ENCODE results near the gene MPP2.
A peak's percentile ranks its signal among the peaks of the same experiment; 100 is the strongest.

The MPP2 gene

GRCh38 chr17:43841282-43841681, 66.1 kb downstream of the MPP2 start:
- no peak overlapping the region for H3K27ac ChIP-seq (ENCODE audit: low read length)
- no peak overlapping the region for H3K4me2 ChIP-seq (ENCODE audit: low read length)

GRCh38 chr17:43840814-43841213, 66.5 kb downstream of the MPP2 start:
- Histone ChIP-seq H3K9me3 (ENCODE audit: insufficient read depth, low read length) (no peaks in the 10 kb centered on the region), H4K20me1 (ENCODE audit: insufficient read depth, low read length) (no peaks in the 10 kb centered on the region), H3K79me2 (ENCODE audit: low read length) (no peaks in the 10 kb centered on the region), H3K4me2 (ENCODE audit: low read length) (no peak overlapping the region), H2AFZ (ENCODE audit: low read depth, low read length) (no peak overlapping the region), H3K9ac (ENCODE audit: low read length) (no peak overlapping the region), H3K27ac (ENCODE audit: low read length) (no peak overlapping the region), H3K4me3 (ENCODE audit: low read length) (no peak overlapping the region), H3K36me3 (replicated peaks; ENCODE audit: low read depth, low read length) (no peaks in the 10 kb centered on the region), H3K4me1 (ENCODE audit: low read length) (no peaks in the 10 kb centered on the region), H3K27me3 (ENCODE audit: low read depth, low read length) (peaks cover 19% of the 10 kb centered on the region; the same call in 1 of the 2 replicates)
- TF ChIP-seq EZH2phosphoT487 (IDR thresholded peaks at IDR 0.05; ENCODE audit: low read depth) (no peak), CTCF (IDR thresholded peaks at IDR 0.05; ENCODE audit: low read depth, low read length) (peak; percentile 31)

More at GRCh38 chr17:43841282-43841681, 66.1 kb downstream of the MPP2 start:
- Histone ChIP-seq H3K27me3 (ENCODE audit: low read depth, low read length) (peaks cover 19% of the 10 kb centered on the region; the same call in 1 of the 2 replicates), H2AFZ (ENCODE audit: low read depth, low read length) (no peak overlapping the region), H3K4me1 (ENCODE audit: low read length) (peaks cover 3% of the 10 kb centered on the region; the same call in 1 of the 2 replicates), H3K36me3 (replicated peaks; ENCODE audit: low read depth, low read length) (no peaks in the 10 kb centered on the region), H4K20me1 (ENCODE audit: insufficient read depth, low read length) (no peaks in the 10 kb centered on the region), H3K79me2 (ENCODE audit: low read length) (no peaks in the 10 kb centered on the region), H3K9ac (ENCODE audit: low read length) (no peak overlapping the region), H3K9me3 (ENCODE audit: insufficient read depth, low read length) (no peaks in the 10 kb centered on the region), H3K4me3 (ENCODE audit: low read length) (no peak overlapping the region)
- TF ChIP-seq EZH2phosphoT487 (IDR thresholded peaks at IDR 0.05; ENCODE audit: low read depth): no peak

GRCh38 chr17:43839670-43840108, 67.6 kb downstream of the MPP2 start:
- TF ChIP-seq CTCF (IDR thresholded peaks at IDR 0.05; ENCODE audit: low read depth, low read length) (no peak), EZH2phosphoT487 (IDR thresholded peaks at IDR 0.05; ENCODE audit: low read depth) (no peak)
- Histone ChIP-seq H3K9ac (ENCODE audit: low read length) (no peak overlapping the region), H3K4me1 (ENCODE audit: low read length) (no peaks in the 10 kb centered on the region), H2AFZ (ENCODE audit: low read depth, low read length) (no peak overlapping the region), H4K20me1 (ENCODE audit: insufficient read depth, low read length) (no peaks in the 10 kb centered on the region), H3K36me3 (replicated peaks; ENCODE audit: low read depth, low read length) (no peaks in the 10 kb centered on the region), H3K4me3 (ENCODE audit: low read length) (no peak overlapping the region), H3K27ac (ENCODE audit: low read length) (no peak overlapping the region), H3K27me3 (ENCODE audit: low read depth, low read length) (peaks cover 19% of the 10 kb centered on the region; the same call in 1 of the 2 replicates), H3K9me3 (ENCODE audit: insufficient read depth, low read length) (no peaks in the 10 kb centered on the region), H3K79me2 (ENCODE audit: low read length) (no peaks in the 10 kb centered on the region), H3K4me2 (ENCODE audit: low read length) (no peak overlapping the region)

GRCh38 chr17:43834106-43834505, 73.2 kb downstream of the MPP2 start:
- H3K9me3 ChIP-seq (ENCODE audit: insufficient read depth, low read length): no peaks in the 10 kb centered on the region
- H3K4me1 ChIP-seq (ENCODE audit: low read length): peaks cover 8% of the 10 kb centered on the region
- H3K79me2 ChIP-seq (ENCODE audit: low read length): no peaks in the 10 kb centered on the region
- no peak overlapping the region for H3K4me3 ChIP-seq (ENCODE audit: low read length)
- no peaks in the 10 kb centered on the region for H4K20me1 ChIP-seq (ENCODE audit: insufficient read depth, low read length)
- TF ChIP-seq CTCF (IDR thresholded peaks at IDR 0.05; ENCODE audit: low read depth, low read length) (no peak), EZH2phosphoT487 (IDR thresholded peaks at IDR 0.05; ENCODE audit: low read depth) (no peak)
- peaks cover 5% of the 10 kb centered on the region; the same call in 1 of the 2 replicates for H3K27me3 ChIP-seq (ENCODE audit: low read depth, low read length)
- H3K4me2 ChIP-seq (ENCODE audit: low read length): no peak overlapping the region
- H3K9ac ChIP-seq (ENCODE audit: low read length): no peak overlapping the region
- no peak overlapping the region for H3K27ac ChIP-seq (ENCODE audit: low read length)
- no peaks in the 10 kb centered on the region for H3K36me3 ChIP-seq (replicated peaks; ENCODE audit: low read depth, low read length)
- no peak overlapping the region for H2AFZ ChIP-seq (ENCODE audit: low read depth, low read length)

Data from OCI-LY3 (cell line).